ENCODE results near the gene C12orf76. TPM values are rescaled to one million over a fixed set of nuclear protein-coding genes. Genes with fewer than 3 reads are reported as not detected.

C12orf76 gene
- total and polyA plus RNA-seq, 9 of the 15 experiments (the other 6 are each of a cell fraction or from before 2014, with no cell fraction given) = 6.3 to 38.6 (median 12.3) TPM

GRCh38 chr12:110039085-110039807 is 9.1 kb downstream of the C12orf76 start (continued):
- TF ChIP-seq, protein P1, sequence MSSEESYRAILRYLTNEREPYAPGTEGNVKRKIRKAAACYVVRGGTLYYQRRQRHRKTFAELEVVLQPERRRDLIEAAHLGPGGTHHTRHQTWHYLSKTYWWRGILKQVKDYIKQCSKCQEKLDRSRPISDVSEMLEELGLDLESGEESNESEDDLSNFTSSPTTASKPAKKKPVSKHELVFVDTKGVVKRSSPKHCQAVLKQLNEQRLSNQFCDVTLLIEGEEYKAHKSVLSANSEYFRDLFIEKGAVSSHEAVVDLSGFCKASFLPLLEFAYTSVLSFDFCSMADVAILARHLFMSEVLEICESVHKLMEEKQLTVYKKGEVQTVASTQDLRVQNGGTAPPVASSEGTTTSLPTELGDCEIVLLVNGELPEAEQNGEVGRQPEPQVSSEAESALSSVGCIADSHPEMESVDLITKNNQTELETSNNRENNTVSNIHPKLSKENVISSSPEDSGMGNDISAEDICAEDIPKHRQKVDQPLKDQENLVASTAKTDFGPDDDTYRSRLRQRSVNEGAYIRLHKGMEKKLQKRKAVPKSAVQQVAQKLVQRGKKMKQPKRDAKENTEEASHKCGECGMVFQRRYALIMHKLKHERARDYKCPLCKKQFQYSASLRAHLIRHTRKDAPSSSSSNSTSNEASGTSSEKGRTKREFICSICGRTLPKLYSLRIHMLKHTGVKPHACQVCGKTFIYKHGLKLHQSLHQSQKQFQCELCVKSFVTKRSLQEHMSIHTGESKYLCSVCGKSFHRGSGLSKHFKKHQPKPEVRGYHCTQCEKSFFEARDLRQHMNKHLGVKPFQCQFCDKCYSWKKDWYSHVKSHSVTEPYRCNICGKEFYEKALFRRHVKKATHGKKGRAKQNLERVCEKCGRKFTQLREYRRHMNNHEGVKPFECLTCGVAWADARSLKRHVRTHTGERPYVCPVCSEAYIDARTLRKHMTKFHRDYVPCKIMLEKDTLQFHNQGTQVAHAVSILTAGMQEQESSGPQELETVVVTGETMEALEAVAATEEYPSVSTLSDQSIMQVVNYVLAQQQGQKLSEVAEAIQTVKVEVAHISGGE (CRISPR knock-in tag; IDR thresholded peaks at IDR 0.05) = no peak
- peak; percentile 36; the same call in 1 of the 2 replicates for TF ChIP-seq SOX6 (IDR thresholded peaks at IDR 0.05)

DNA sequence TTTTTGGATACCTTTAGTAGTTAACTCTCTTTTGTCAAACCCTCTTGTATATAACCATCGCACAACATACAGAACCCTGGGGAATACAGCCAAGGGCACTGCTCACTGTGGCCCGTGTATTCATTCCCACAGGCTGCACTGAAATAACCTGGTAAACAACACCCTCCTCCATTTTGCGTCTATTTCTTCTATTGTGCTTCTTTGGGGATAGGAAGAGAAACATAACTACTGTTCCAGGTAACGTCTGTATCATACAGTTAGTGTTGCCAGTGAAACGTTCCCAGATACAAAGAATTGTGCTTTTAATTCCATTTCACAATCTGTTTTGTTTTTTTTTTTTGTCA is 9.6 kb downstream of the C12orf76 start:
- no peak overlapping the region; the same call in 2 of the 3 replicates for H3K27ac ChIP-seq (ENCODE audit: extremely low read depth, low read depth, low read length)
- no peaks in the 10 kb centered on the region for H3K27me3 ChIP-seq (ENCODE audit: control insufficient read depth in 2 of 2, insufficient read depth in 2 of 2, low read length in 2 of 2)
- ChIA-PET POLR2A (interaction anchor here (0.6 to 0.8 kb wide), 3 partner anchors 9 to 16 kb away, joined by 3 to 4 read pairs (median 3); no protein-coding TSS in a partner anchor), CTCF (ENCODE audit: low intra/inter-chr PET ratio) (interaction anchor here (0.6 kb wide), 1 partner anchor 787 kb away, joined by 3 read pairs; no protein-coding TSS in a partner anchor)
- H3K4me2 ChIP-seq (ENCODE audit: insufficient read depth, low read length) = no peak overlapping the region
- no peak for FAIRE-seq
- BruUV-seq (replicated peaks) = TSS peak; percentile 52
- H3K9me1 ChIP-seq (ENCODE audit: control insufficient read depth, insufficient read depth, low read length) = no peaks in the 10 kb centered on the region
- H3K4me3 ChIP-seq = no peak overlapping the region
- H3K9ac ChIP-seq (ENCODE audit: insufficient read depth in 1 of 2, low read depth in 2 of 2, low read length in 2 of 2) = no peak overlapping the region
- no peaks in the 10 kb centered on the region for H4K20me1 ChIP-seq (replicated peaks; ENCODE audit: control insufficient read depth, insufficient read depth, low read length)
- peaks cover 2 to 19% of the 10 kb centered on the region in 2 experiments; a peak in 4 of 5 replicates for H3K4me1 ChIP-seq (replicated peaks in 1 of 2; ENCODE audit: control insufficient read depth in 2 of 2, insufficient read depth in 2 of 2, low read length in 2 of 2)
- DNase-seq (ENCODE audit: extremely low read depth in 1 of 4, low spot score in 3 of 4) = no peak
- peaks cover 5% of the 10 kb centered on the region; the same call in 1 of the 3 replicates for H3K79me2 ChIP-seq (ENCODE audit: control insufficient read depth, insufficient read depth, low read length)
- ATAC-seq = no peak
- no peak overlapping the region for H2AFZ ChIP-seq (ENCODE audit: low read depth, low read length)
- in situ Hi-C loops (cut with MboI) (no loop called here), intact Hi-C loops (cut with micrococcal nuclease) (no loop called here)
- H3K36me3 ChIP-seq (ENCODE audit: control insufficient read depth, insufficient read depth, low read length) = peaks cover 67% of the 10 kb centered on the region
- H3K9me3 ChIP-seq (replicated peaks; ENCODE audit: control insufficient read depth, insufficient read depth, low read depth, low read length) = no peaks in the 10 kb centered on the region
- WGBS (ENCODE audit: insufficient coverage, low coverage, missing lambda C conversion rate) = 50% methylated on average over 5 of the region's 5 CpGs
- TF ChIP-seq, protein P2, sequence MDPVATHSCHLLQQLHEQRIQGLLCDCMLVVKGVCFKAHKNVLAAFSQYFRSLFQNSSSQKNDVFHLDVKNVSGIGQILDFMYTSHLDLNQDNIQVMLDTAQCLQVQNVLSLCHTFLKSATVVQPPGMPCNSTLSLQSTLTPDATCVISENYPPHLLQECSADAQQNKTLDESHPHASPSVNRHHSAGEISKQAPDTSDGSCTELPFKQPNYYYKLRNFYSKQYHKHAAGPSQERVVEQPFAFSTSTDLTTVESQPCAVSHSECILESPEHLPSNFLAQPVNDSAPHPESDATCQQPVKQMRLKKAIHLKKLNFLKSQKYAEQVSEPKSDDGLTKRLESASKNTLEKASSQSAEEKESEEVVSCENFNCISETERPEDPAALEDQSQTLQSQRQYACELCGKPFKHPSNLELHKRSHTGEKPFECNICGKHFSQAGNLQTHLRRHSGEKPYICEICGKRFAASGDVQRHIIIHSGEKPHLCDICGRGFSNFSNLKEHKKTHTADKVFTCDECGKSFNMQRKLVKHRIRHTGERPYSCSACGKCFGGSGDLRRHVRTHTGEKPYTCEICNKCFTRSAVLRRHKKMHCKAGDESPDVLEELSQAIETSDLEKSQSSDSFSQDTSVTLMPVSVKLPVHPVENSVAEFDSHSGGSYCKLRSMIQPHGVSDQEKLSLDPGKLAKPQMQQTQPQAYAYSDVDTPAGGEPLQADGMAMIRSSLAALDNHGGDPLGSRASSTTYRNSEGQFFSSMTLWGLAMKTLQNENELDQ (CRISPR knock-in tag; IDR thresholded peaks at IDR 0.05; ENCODE audit: borderline replicate concordance) = no peak
- TF ChIP-seq HBP1 (CRISPR knock-in tag; IDR thresholded peaks at IDR 0.05) (no peak), ZNF766 (CRISPR knock-in tag; conservative IDR thresholded peaks at IDR 0.05) (no peak)
- TF ChIP-seq, protein P3, sequence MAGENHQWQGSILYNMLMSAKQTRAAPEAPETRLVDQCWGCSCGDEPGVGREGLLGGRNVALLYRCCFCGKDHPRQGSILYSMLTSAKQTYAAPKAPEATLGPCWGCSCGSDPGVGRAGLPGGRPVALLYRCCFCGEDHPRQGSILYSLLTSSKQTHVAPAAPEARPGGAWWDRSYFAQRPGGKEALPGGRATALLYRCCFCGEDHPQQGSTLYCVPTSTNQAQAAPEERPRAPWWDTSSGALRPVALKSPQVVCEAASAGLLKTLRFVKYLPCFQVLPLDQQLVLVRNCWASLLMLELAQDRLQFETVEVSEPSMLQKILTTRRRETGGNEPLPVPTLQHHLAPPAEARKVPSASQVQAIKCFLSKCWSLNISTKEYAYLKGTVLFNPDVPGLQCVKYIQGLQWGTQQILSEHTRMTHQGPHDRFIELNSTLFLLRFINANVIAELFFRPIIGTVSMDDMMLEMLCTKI (IDR thresholded peaks at IDR 0.05; ENCODE audit: partially characterized antibody) = no peak
- TF ChIP-seq, protein P4, sequence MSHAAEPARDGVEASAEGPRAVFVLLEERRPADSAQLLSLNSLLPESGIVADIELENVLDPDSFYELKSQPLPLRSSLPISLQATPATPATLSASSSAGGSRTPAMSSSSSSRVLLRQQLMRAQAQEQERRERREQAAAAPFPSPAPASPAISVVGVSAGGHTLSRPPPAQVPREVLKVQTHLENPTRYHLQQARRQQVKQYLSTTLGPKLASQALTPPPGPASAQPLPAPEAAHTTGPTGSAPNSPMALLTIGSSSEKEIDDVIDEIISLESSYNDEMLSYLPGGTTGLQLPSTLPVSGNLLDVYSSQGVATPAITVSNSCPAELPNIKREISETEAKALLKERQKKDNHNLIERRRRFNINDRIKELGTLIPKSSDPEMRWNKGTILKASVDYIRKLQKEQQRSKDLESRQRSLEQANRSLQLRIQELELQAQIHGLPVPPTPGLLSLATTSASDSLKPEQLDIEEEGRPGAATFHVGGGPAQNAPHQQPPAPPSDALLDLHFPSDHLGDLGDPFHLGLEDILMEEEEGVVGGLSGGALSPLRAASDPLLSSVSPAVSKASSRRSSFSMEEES (CRISPR knock-in tag; IDR thresholded peaks at IDR 0.05) = no peak

Measured in K562 (cell line).